SKM-1 treated with dmso at 0.1 percent for 144 hours (cell line): ENCODE results near the gene RFX4.
"Not testable (repeated sequence)": the region's sequence is repeated elsewhere in the genome, so short reads cannot be mapped to it uniquely, and the experiment has no call there.

Source experiments
- DNase-seq: peaks from one replicate; lab custom pipeline; 2025; ENCODE audit not compliant: unreplicated experiment; lab: John Stamatoyannopoulos, UW

Gene RFX4

DNA sequence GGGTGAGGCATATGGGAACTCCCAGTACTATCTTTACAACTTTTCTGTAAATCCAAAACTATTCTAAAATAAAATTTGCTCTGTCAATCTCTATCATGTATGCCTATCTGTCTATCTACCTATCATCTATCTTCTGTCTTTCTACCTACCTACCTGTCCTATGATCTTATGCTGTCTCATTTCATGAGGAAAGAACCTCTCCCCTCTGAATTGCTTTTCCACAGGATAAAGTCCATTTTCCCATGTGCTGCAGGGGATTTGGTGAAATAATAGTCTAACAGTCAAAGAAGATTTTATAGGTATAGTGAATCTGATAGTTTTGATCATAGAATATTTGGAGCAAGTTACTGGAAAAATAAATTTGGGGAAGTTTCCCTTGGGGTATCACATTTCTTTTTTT lies 104.9 kb downstream of the RFX4 start:
- DNase-seq, result no peak

DNA sequence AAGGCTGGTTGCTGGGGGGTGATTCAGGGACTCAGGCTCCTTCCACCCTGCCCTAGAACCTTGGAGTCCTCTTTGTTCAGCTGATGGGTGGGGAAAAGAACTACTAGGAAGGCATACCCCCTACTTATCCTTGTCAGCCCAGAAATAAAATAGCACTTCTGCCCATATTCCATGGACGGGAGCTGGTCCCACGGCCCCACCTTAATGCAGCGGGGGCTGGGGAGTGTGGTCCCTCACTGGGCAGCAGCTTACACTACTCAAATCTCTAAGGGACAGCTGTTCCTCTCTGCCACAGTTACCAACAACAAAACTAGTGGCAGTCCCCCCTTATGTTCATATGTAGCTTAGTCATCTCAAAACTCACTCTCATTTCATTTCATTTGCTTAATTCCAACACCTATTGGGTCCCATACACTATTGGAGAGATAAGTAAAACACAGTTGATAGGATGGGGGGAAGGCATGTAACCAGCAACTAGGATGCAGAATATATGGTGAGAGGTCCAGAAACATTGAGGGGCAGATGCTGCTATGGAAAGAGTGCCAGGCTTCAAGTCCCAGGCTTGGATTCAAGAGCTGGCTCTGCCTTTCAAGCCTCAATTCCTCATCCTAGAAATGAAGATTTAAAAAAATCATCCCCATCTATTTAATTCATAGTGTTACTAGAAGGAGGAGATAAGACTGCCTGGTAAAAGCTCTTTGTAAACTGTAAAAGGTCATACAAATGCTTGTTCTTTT lies 107.9 kb downstream of the RFX4 start:
- DNase-seq, result no peak

DNA sequence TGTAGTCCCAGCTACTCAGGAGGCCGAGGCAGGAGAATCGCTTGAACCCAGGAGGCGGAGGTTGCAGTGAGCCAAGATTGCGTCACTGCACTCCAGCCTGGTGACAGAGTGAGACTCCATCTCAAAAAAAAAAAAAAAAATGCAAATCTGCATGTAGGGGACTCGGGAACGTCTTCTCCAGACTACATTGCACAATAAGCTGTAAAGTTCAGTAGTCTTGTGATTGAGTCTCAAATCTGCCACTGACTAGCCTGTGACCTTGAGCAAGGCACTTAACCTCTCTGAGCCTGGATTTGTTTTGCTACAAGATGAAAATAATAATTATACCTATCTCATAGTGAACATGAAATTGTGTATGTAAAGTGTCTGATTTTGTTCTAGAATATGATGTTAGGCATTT lies 109.2 kb downstream of the RFX4 start:
- DNase-seq, result not testable (repeated sequence)

DNA sequence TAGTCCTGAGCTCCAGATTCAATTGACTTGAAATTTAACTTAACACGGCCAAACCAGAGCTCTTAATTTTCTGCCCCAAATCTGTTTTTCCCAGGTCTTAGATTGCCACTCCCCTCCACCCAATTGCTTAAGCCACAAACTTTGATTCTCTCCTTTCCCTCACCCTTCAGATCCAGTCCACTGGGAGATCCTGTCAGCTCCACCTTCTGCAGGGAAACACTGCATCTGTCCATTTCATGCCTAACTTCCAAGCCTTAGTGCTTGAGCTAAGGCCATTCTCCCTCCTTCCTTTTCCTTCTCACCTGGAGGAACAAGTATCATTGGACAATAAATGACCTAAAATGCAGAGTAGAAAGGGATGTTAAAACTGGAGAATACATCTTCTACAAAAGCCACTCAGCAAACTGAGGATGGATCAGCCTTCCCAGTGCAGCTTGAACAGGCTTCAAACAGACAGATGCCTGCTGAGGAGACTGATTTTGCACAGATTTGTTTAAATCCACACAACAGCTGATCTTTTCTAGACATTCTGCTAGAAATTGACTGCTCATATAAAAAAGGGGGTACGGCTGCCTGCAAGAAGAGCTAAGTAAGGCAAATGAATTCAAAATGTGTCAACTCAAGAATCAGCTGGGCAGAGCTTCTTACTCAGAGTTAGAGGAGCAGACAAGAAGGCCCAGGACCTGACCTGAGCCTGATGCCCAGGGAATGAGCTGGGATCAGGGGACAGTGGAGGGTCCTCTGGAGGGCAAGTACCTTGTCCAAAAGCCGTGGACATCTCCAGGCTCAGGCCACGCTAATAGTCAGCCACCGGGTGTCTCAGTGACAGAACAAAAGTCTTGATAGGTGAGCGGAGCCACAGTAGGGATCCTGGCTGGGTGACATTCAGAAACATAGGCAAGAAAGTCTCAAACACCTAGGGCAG lies 110.4 kb downstream of the RFX4 start:
- no peak for DNase-seq

DNA sequence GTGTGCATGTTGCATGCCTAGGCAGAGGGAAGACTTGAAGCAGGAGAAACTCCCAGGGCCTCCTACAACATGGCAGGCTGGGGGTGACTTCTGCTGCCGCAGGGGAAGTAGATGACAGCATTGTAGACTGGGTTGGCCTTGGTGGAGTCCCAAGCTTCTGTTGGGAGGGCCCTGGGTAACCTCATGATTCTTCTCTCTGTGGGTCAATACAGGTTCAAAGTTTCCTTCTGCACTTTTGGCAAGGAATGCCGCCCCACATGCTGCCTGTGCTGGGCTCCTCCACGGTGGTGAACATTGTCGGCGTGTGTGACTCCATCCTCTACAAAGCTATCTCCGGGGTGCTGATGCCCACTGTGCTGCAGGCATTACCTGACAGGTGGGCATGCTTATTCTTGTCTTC lies 113.3 kb downstream of the RFX4 start:
- no peak for DNase-seq

DNA sequence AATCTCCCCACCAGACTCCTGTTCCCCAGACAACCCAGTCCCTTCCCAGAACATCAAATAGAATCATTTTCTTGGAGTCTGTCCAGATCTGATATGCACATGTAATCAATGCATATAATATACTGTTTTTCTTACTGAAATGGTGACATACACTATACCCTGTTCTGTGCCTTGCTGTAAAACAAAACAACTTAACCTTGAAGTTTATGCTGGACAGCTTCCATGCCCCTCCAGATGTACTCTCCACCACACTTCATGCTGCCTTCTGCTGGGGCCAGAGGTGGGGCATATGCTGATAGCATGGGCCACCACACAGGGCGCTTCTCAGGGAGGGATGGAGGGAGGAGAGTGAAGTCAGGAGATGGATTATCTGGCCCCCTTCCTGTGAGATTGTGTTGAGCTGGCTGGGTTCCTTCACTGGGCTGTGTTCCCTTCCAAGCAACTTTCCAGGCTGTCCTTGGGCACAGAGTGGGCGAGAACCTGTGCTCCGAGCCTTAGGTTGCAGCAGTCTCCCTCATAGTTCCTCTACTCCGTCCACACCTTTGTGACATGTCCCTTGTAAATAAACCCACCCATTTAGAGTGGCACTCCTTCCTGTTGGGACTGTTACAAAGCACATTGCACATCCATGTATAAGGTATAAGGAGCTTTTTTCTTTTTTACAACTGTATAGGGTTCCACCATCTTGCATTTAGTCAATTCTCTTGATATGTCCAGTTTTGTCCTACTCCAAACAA lies 114.0 kb downstream of the RFX4 start:
- no peak for DNase-seq

DNA sequence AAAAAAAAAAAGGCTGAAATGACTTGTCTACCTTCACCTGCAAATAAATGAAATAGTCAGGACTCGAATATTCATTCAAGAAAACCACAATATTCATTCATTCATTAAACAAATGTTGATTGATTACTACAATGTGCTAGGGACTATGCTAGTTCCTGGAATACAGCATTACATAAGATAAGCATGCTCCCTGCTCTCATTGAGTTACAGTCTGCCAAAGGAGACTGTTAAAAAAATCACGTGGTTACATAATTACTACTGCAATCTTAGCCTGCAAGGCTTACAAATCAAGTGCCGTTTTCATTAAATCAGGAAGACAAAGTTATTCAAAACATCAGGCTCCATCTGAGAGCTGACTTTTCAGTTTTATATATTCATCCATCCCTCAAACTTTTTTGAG lies 121.3 kb downstream of the RFX4 start:
- DNase-seq, result no peak

DNA sequence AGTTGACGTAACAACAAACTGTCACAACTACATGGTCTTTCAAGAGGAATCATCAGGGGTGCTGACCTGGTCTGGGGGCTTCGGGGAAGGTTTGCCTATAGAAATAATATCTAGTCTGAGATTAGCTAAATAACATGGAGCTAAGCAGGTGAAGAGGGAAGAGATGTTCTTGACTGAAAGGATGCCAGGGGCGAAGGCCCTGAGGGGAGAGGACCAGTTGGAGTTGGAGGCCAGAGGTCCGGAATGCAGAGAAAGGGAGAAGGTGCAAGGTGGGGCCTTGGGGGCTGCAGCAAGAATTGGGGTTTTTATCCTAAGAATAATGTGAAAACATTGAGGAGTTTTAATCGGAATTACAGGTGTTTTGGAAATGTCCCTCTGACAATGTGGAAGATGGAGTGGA lies 123.2 kb downstream of the RFX4 start:
- DNase-seq, result no peak

DNA sequence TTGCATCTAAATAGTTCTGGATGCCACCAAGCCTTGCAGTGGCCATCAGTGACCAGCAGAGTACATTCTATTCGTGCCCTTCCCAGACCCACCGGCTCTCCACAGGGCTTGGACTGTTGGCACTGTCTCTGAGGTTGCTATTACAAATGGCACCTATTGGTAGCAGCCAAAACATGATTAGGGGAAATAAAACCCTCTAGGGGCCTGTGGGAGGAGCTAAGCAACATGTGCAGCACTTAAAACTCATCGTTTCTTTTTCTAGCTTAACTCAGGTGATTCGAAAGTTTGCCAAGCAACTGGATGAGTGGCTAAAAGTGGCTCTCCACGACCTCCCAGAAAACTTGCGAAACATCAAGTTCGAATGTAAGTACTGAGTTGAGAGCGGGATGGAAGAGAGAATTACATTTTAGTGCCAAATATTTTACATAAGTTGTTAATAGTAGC lies 126.3 kb downstream of the RFX4 start:
- DNase-seq, result no peak

DNA sequence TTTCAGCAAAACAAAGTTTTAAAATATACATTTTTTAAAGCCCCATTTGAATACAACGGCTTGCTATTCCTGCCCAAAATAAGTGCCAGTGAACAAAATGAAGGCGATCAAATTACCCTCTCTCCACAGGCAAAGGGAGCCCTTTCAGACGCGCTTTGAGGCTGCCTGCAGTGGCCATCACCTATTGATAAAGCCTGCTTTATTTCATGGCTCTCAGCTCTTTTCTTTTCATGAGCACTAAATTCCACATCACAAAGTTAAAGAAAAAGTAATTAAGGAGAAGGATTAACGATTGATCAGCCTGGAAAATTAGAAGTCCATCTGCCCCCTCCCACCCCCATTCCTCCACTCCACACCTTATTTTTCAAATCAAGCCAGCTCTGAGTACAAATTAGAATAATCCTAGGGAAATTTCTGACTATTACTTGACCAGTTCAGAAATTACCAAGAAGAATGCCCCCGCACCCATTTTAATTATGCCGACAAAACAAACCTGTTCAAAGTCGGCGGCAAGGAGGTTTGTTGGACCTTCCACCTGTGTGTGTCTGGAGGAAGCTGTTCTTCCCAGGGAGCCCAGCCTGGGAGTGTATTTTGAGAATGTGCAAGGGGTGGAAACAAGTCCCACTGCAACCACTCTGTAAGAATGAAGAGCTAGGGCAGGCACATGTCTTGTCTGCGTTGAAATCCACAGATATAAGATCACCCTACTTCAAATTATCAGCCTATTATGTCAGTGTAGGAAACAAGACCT lies 127.5 kb downstream of the RFX4 start:
- DNase-seq, result no peak

DNA sequence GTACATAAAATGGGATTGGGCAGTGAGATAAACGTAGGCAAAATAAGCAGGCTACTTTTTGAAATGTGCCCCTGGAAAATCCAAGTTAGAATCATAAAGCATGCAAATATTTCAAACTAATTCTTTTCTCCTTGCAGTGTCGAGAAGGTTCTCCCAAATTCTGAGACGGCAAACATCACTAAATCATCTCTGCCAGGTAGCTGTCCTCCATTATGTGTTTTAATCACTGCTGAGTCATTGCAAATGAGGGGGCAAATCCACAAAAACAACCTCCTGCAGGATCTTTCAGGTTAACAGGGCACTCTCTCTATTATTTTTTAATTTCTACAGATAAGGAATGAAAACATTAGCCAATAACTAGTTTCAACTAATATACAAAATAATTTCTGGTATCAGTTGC lies 128.5 kb downstream of the RFX4 start:
- no peak for DNase-seq

DNA sequence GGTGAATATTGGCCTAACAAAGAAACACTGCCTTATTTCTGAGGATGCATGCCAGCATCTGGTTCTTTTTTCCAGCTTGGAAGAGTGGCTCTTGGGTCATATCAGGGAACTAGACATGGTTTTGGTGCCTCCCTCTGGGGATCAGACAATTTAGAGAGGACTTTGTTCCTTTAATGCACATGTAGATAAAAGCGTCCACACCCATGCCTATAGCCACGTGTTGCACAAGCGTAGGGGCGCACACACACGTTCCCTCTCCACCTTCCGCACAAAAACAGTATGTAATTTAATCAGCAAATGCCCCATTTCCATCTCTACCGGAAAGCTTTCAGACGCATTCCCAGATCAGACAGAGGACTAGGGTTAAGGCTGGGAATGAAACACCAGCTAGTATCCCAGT lies 130.0 kb downstream of the RFX4 start:
- no peak for DNase-seq

DNA sequence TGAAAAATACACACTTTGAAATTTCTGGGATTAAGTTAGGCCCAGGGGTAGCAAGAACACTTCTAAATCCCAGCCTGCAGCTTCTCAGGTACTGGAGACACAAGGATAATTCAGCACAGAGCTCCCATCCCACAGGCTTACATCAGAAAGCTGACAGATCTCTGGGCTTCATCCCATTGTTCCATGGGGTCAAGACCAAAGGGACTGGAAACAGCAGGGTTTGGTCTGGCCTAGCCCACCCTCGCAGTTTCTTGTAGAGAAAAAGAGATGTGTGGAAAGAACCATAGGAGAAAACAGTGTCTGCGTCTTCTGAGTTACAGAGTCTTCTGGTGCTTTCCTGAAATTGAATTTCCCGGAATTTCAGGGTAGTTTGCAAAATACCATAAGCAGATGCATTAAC lies 132.1 kb downstream of the RFX4 start:
- DNase-seq, result no peak

DNA sequence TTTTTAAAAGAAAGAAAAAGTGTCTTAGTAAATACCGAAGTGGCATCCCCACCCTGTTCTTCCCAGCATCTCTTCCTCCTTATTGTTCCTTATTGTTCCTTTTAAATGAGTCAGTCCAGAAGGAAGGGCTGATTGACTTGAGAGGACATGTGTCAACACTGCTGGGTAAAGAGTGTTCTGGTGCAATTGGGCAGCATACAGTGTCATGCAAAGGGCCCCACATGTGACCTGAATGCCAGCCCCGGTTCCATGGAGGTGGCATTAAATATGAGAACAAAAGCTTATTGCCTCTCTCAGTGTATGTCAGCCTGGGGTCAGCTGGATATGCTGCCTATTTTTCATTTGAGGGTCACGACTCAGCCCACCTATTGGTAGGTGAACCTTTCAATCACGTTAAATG lies 132.8 kb downstream of the RFX4 start:
- DNase-seq, result no peak

DNA sequence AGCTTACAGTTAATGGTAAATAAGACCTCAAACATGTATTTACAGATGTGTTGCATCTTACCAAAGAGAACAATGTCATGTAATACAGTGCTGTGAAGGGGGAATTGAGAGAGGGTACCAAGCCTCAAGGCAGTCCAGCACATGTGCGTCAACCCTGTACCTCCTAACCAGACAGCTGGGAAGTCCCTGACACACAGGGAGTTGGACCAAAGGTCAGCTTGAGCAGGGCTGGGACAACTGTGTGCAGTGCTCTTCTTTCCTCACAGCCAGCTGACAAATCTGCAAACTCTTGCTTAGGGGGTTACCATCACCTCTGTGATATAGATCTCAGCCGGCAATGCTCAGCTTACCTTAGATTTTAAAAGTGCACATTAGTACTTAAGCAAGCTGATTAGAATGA lies 134.9 kb downstream of the RFX4 start:
- DNase-seq, result no peak

DNA sequence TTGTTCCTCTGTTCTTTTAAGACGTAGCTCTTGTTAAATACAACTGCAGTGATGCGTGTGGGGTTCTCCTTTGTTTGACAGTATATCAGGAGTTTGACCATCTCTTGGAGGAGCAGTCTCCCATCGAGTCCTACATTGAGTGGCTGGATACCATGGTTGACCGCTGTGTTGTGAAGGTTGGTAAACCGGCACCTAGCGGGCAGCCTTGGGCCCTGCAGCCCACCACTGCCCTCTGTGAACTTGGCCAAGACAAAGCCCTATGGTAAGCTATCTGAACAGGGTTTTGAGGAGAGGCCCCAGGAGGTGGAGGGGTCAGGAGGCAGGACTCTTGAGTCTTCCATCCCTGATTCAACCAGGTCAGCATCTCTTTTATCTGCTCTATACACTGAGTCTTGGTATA lies 137.1 kb downstream of the RFX4 start:
- no peak for DNase-seq

DNA sequence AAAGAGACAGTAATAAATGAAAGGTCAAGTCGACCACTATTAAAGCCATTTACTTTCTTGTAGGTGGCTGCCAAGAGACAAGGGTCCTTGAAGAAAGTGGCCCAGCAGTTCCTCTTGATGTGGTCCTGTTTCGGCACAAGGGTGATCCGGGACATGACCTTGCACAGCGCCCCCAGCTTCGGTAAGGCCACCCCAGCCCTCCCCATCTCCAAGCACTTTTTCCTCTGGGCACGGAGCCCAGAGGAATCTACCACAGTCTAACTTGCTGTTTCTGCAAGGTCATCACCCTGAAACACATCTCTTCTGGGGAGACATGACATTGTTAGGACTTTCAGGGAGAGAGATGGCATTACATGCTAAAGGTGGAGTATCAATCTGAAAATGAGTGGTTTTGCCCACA lies 137.9 kb downstream of the RFX4 start:
- no peak for DNase-seq

DNA sequence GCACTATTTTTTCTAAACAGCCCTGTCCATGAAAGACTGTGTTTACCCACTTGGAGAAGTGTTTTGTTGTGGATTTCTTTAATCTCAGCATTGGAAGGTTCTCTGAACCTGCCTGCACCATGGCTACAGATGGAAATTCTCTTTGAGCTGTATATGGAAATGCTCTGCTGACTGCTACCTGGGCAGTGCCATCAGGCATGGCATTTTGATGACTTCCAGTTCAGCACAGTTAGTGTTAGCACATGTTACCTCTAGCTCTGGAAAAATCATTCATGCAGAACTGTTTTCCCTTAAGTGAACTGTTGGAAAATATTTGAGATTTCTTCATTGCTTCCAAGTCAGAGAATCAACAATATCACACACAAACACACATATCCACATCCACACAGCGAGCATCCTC lies 139.1 kb downstream of the RFX4 start:
- no peak for DNase-seq

DNA sequence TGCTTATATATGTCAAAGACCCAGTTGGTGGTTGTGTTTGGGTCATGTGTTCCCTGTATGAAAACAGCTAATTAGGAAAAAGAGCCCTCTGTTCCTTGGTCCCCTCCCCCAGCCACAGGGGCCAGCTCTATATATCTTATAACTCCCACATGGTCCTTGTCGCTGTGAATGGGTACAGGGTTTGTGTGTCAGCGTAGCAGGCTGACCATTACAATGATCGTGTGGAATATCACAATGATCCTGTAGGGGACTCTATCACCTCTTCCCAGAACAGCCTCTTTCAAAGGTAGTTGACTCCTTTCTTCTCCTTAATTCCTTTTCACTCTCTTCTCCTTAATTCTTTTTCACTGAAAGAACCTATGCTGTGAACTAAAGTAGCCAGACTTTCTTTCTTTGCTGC lies 140.0 kb downstream of the RFX4 start:
- no peak for DNase-seq

DNA sequence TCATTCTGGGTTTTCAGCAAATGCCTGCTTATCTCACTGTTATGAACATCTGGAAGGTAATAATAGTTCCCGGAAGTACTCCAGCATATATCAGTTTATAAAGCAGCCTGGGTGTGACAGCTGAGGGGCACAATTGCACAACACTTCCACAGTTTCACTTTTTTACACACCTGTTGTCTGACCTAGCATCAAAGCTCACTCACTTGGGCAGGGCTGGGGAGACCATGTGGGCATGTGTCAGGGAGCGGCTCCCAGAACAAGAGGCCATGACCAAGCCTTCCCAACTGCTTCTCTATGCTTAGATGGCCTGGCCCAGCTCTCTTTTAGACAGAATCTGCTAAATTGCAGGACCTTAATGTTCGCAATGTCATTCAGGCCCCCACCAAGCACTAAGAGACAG lies 140.6 kb downstream of the RFX4 start:
- DNase-seq, result no peak

DNA sequence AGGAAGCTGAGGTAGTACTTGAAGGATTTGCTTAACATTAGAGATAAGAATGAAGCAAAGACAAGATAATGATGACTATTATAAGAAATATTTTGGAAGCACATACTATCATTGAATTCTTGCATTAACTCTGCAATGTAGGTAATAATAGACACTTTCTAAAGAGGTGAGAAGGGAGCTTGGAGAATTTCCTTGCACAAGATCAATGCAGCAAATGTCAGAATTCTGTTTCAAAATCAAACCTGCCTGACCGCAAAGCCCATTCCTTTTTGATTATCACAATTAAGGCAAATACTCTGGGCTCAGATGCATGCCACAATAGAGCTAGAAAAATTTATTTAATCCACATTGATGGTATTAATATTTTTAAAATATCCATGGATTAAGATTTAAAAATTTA lies 141.3 kb downstream of the RFX4 start:
- DNase-seq, result no peak
